ENCODE measurements around the gene KCTD6. TPM values are rescaled to one million over a fixed set of nuclear protein-coding genes. Genes with fewer than 3 reads are reported as not detected.

KCTD6 gene
- total and polyA plus RNA-seq, 2 of the 8 experiments (the other 6 are each of a cell fraction or from before 2014, with no cell fraction given), result 17.4 to 21.4 TPM

- Histone ChIP-seq H3K9ac (replicated peaks in 1 of 4; ENCODE audit: extremely low read depth in 1 of 4, low read depth in 3 of 4, low read length in 3 of 4) (no peak overlapping the region), H4K20me1 (replicated peaks in 1 of 2; ENCODE audit: control insufficient read depth in 1 of 2, insufficient read depth in 2 of 2, low read length in 2 of 2) (no peaks in the 10 kb centered on the region), H3K4ac (replicated peaks; ENCODE audit: insufficient read length, low read depth, low read length) (no peak overlapping the region), H3K4me3 (ENCODE audit: extremely low read depth in 1 of 4, insufficient read depth in 2 of 4, low read depth in 3 of 4, low read length in 4 of 4) (no peak overlapping the region), H4K5ac (ENCODE audit: insufficient read length, low read depth, low read length) (no peak overlapping the region), H3K56ac (replicated peaks; ENCODE audit: insufficient read length, low read depth, low read length) (no peak overlapping the region), H2BK12ac (ENCODE audit: low read depth, low read length) (no peak overlapping the region), H3K27me3 (replicated peaks in 1 of 4; ENCODE audit: control insufficient read depth in 3 of 4, extremely low read depth in 1 of 4, insufficient read depth in 3 of 4, low read length in 3 of 4) (no peaks in the 10 kb centered on the region; a peak in 1 of 7 replicates), H2BK15ac (ENCODE audit: low read length) (no peak overlapping the region), H3K18ac (ENCODE audit: extremely low read depth, low read length) (no peak overlapping the region), H3K36me3 (ENCODE audit: control insufficient read depth in 2 of 4, insufficient read depth in 4 of 4, low read length in 3 of 4) (no peaks in the 10 kb centered on the region), H3K23ac (ENCODE audit: insufficient read length) (no peak overlapping the region), H2BK120ac (replicated peaks; ENCODE audit: low read depth, low read length) (no peak overlapping the region), H3K27ac (ENCODE audit: low read depth, low read length) (no peak overlapping the region; the same call in 1 of the 2 replicates), H3K4me2 (ENCODE audit: insufficient read depth in 1 of 2, low read depth in 2 of 2, low read length in 2 of 2) (no peak overlapping the region), H3K4me1 (replicated peaks in 1 of 4; ENCODE audit: control insufficient read depth in 3 of 4, insufficient read depth in 4 of 4, low read length in 3 of 4) (peaks cover 5 to 16% (median 9%) of the 10 kb centered on the region in 4 experiments; a peak in 6 of 7 replicates), H3K79me1 (ENCODE audit: low read depth, low read length) (no peaks in the 10 kb centered on the region), H2AK5ac (ENCODE audit: low read depth, low read length) (no peak overlapping the region), H3K14ac (ENCODE audit: insufficient read length) (no peak overlapping the region), H2AFZ (ENCODE audit: low read length) (no peak overlapping the region), H3K79me2 (ENCODE audit: control insufficient read depth in 1 of 2, insufficient read depth in 2 of 2, low read length in 2 of 2) (no peaks in the 10 kb centered on the region), H4K8ac (ENCODE audit: extremely low read depth, insufficient read depth, low read length) (no peak overlapping the region), H2BK5ac (ENCODE audit: low read depth, low read length) (no peak overlapping the region), H4K91ac (replicated peaks; ENCODE audit: insufficient read length, low read length) (no peak overlapping the region), H3K9me3 (ENCODE audit: insufficient read depth in 2 of 2, low read depth in 1 of 2, low read length in 1 of 2) (no peaks in the 10 kb centered on the region), H2BK20ac (ENCODE audit: low read length) (no peak overlapping the region), H3K23me2 (ENCODE audit: low read depth, low read length) (no peaks in the 10 kb centered on the region)
- DNase-seq (ENCODE audit: low read depth in 1 of 2, low spot score in 2 of 2), result peak in 1 of 2 experiments; percentile 42
- POLR2A ChIA-PET (ENCODE audit: partially characterized antibody), result interaction anchor here (1.3 kb wide), 1 partner anchor 96 kb away, joined by 3 read pairs; no protein-coding TSS in a partner anchor
- CTCF ChIA-PET (ENCODE audit: partially characterized antibody), result interaction anchor here (0.7 to 1.7 kb wide), 8 partner anchors 8 to 335 kb away, joined by 3 to 6 read pairs (median 3); partner anchors contain the start of genes HTD2 and RPP14
- FAIRE-seq, result peak; percentile 85
- WGBS, 2 experiments (ENCODE audit: extremely low coverage in 1 of 2, insufficient coverage in 1 of 2, insufficient read length in 1 of 2, insufficient replicate concordance in 2 of 2, low coverage in 1 of 2, low lambda C conversion rate in 2 of 2, missing lambda C conversion rate in 1 of 2), result 73% methylated on average over 5 of the region's 5 CpGs; no CpG with 5 or more reads in 1 of the 2 experiments
- TF ChIP-seq TCF12 (IDR thresholded peaks at IDR 0.05; ENCODE audit: low read depth, low read length) (no peak), HDAC2 (IDR thresholded peaks at IDR 0.05; ENCODE audit: borderline replicate concordance in 1 of 2, low read depth in 2 of 2, low read length in 2 of 2) (no peak), CHD1 (IDR thresholded peaks at IDR 0.05; ENCODE audit: low read depth, low read length) (no peak), MAX (IDR thresholded peaks at IDR 0.05) (no peak), KDM1A (IDR thresholded peaks at IDR 0.05; ENCODE audit: borderline replicate concordance, low read length) (peak; percentile 43; the same call in 1 of the 2 replicates), BACH1 (IDR thresholded peaks at IDR 0.05; ENCODE audit: low read length) (no peak), HDAC6 (IDR thresholded peaks at IDR 0.05; ENCODE audit: low read depth, low read length) (no peak)
Measured at GRCh38 chr3:58522759-58523425, 31.0 kb downstream of the KCTD6 start.
